Measurements from ENCODE around the gene CDC16. TPM values are rescaled to one million over a fixed set of nuclear protein-coding genes. Genes with fewer than 3 reads are reported as not detected.

CDC16 gene, protein sequence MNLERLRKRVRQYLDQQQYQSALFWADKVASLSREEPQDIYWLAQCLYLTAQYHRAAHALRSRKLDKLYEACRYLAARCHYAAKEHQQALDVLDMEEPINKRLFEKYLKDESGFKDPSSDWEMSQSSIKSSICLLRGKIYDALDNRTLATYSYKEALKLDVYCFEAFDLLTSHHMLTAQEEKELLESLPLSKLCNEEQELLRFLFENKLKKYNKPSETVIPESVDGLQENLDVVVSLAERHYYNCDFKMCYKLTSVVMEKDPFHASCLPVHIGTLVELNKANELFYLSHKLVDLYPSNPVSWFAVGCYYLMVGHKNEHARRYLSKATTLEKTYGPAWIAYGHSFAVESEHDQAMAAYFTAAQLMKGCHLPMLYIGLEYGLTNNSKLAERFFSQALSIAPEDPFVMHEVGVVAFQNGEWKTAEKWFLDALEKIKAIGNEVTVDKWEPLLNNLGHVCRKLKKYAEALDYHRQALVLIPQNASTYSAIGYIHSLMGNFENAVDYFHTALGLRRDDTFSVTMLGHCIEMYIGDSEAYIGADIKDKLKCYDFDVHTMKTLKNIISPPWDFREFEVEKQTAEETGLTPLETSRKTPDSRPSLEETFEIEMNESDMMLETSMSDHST
- total RNA-seq = 72.6 and 73.7 TPM in 2 replicates
- long read RNA-seq, transcript CDC16-203 (18 exons, 2,203 nt) = major isoform, 11 of 42 reads
- long read RNA-seq, partial matches to known transcripts = 17 of 42 reads
- long read RNA-seq, other reads (novel, unspliced or antisense) = 10 of 42 reads

GRCh38 chr13:114234645-114235421, at the start of gene CDC16:
Gene CDC16, plus strand, starts transcription at chr13:114234897. Its CDS starts 188 bp downstream, at chr13:114235085.
- DNase-seq (ENCODE audit: extremely low spot score, unreplicated experiment) = peak; percentile 95
- Mint-ChIP-seq H3K4me1 (ENCODE audit: unreplicated experiment) (peaks cover 22% of the 10 kb centered on the region), H3K36me3 (ENCODE audit: unreplicated experiment) (peaks cover 14% of the 10 kb centered on the region), H3K4me3 (ENCODE audit: unreplicated experiment) (peak within 1 kb of the TSS; percentile 80), H3K27ac (ENCODE audit: unreplicated experiment) (peak within 1 kb of the TSS; percentile 78), H3K9me3 (ENCODE audit: unreplicated experiment) (no peaks in the 10 kb centered on the region), H3K27me3 (ENCODE audit: unreplicated experiment) (peaks cover 8% of the 10 kb centered on the region)
- peak; percentile 27 for TF ChIP-seq CTCF (IDR thresholded peaks at IDR 0.05)

GRCh38 chr13:114185182-114185971, 49.3 kb upstream of the CDC16 start:
- Mint-ChIP-seq H3K4me1 (ENCODE audit: unreplicated experiment) (peaks cover 3% of the 10 kb centered on the region), H3K4me3 (ENCODE audit: unreplicated experiment) (no peak overlapping the region), H3K27ac (ENCODE audit: unreplicated experiment) (no peak overlapping the region), H3K9me3 (ENCODE audit: unreplicated experiment) (peaks cover 5% of the 10 kb centered on the region), H3K27me3 (ENCODE audit: unreplicated experiment) (peaks cover 30% of the 10 kb centered on the region), H3K36me3 (ENCODE audit: unreplicated experiment) (peaks cover 3% of the 10 kb centered on the region)
- TF ChIP-seq CTCF (IDR thresholded peaks at IDR 0.05) = no peak
- no peak for DNase-seq (ENCODE audit: extremely low spot score, unreplicated experiment)

- no peak overlapping the region for H3K4me3 Mint-ChIP-seq (ENCODE audit: unreplicated experiment)
- no peak for DNase-seq (ENCODE audit: extremely low spot score, unreplicated experiment)
- no peaks in the 10 kb centered on the region for H3K36me3 Mint-ChIP-seq (ENCODE audit: unreplicated experiment)
- H3K4me1 Mint-ChIP-seq (ENCODE audit: unreplicated experiment) = no peaks in the 10 kb centered on the region
- no peak overlapping the region for H3K27ac Mint-ChIP-seq (ENCODE audit: unreplicated experiment)
- H3K27me3 Mint-ChIP-seq (ENCODE audit: unreplicated experiment) = peaks cover 52% of the 10 kb centered on the region
- H3K9me3 Mint-ChIP-seq (ENCODE audit: unreplicated experiment) = peaks cover 13% of the 10 kb centered on the region
- no peak for TF ChIP-seq CTCF (IDR thresholded peaks at IDR 0.05)
Observed at GRCh38 chr13:114194853-114195252, 39.8 kb upstream of the CDC16 start.

- no peak for DNase-seq (ENCODE audit: extremely low spot score, unreplicated experiment)
- no peaks in the 10 kb centered on the region for H3K4me1 Mint-ChIP-seq (ENCODE audit: unreplicated experiment)
- H3K27me3 Mint-ChIP-seq (ENCODE audit: unreplicated experiment) = peaks cover 34% of the 10 kb centered on the region
- H3K27ac Mint-ChIP-seq (ENCODE audit: unreplicated experiment) = no peak overlapping the region
- H3K9me3 Mint-ChIP-seq (ENCODE audit: unreplicated experiment) = no peaks in the 10 kb centered on the region
- no peak for TF ChIP-seq CTCF (IDR thresholded peaks at IDR 0.05)
- no peaks in the 10 kb centered on the region for H3K36me3 Mint-ChIP-seq (ENCODE audit: unreplicated experiment)
- no peak overlapping the region for H3K4me3 Mint-ChIP-seq (ENCODE audit: unreplicated experiment)
Observed at GRCh38 chr13:114196629-114197028, 38.1 kb upstream of the CDC16 start.

Measured in osteocyte (in vitro differentiated cells).